ENCODE results near the gene CACNA2D3.

Gene CACNA2D3

GRCh38 chr3:55036883-55037577 is 914.7 kb downstream of the CACNA2D3 start:
- H3K4ac ChIP-seq (ENCODE audit: low read length) = no peak overlapping the region
- H2BK15ac ChIP-seq (ENCODE audit: low read length) = no peak overlapping the region
- H3K27me3 ChIP-seq (ENCODE audit: control insufficient read depth in 3 of 3, insufficient read depth in 3 of 3, low read depth in 1 of 3, low read length in 3 of 3) = no peaks in the 10 kb centered on the region
- H4K8ac ChIP-seq (ENCODE audit: low read depth, low read length) = no peak overlapping the region
- no peak overlapping the region for H2BK5ac ChIP-seq (ENCODE audit: low read length)
- H3K4me3 ChIP-seq (ENCODE audit: low read length in 2 of 2) = no peak overlapping the region
- peak overlapping the region; percentile 24 for H2AFZ ChIP-seq (ENCODE audit: low read length)
- H3K23ac ChIP-seq (ENCODE audit: low read depth, low read length, poor library complexity) = no peak overlapping the region
- H3K36me3 ChIP-seq (replicated peaks in 1 of 2; ENCODE audit: control insufficient read depth in 2 of 2, insufficient read depth in 2 of 2, low read length in 2 of 2) = no peaks in the 10 kb centered on the region
- H3K27ac ChIP-seq (replicated peaks; ENCODE audit: low read length) = no peak overlapping the region
- H4K91ac ChIP-seq (ENCODE audit: low read depth, low read length, poor library complexity) = no peak overlapping the region
- no peak overlapping the region for H3K14ac ChIP-seq (ENCODE audit: low read length)
- no peaks in the 10 kb centered on the region for H3K4me1 ChIP-seq (ENCODE audit: control insufficient read depth in 2 of 2, insufficient read depth in 1 of 2, low read depth in 1 of 2, low read length in 2 of 2)
- H2BK12ac ChIP-seq (ENCODE audit: low read length) = no peak overlapping the region
- WGBS, 2 donors (ENCODE audit: extremely low coverage in 2 of 2, insufficient read length in 2 of 2, insufficient replicate concordance in 1 of 2) = no CpG with 5 or more reads among the region's 5 CpGs
- no peaks in the 10 kb centered on the region for H3K79me1 ChIP-seq (ENCODE audit: low read depth, low read length)
- no peak overlapping the region for H3K9ac ChIP-seq (ENCODE audit: low read depth, low read length, poor library complexity)
- no peak for DNase-seq (ENCODE audit: low spot score)
- no peak overlapping the region for H2AK5ac ChIP-seq (ENCODE audit: low read depth, low read length)
- no peak overlapping the region for H3K4me2 ChIP-seq (ENCODE audit: insufficient read depth, low read length, poor library complexity, severe bottlenecking)
- H3K18ac ChIP-seq (ENCODE audit: low read length) = no peak overlapping the region
- no peak overlapping the region for H2BK120ac ChIP-seq (ENCODE audit: low read depth, low read length)
- H3K9me3 ChIP-seq (replicated peaks in 1 of 2; ENCODE audit: control insufficient read depth in 2 of 2, insufficient read depth in 1 of 2, low read depth in 1 of 2, low read length in 2 of 2) = no peaks in the 10 kb centered on the region

GRCh38 chr3:55042591-55042990 is 920.2 kb downstream of the CACNA2D3 start:
- Histone ChIP-seq H3K27me3 (ENCODE audit: control insufficient read depth in 3 of 3, insufficient read depth in 3 of 3, low read depth in 1 of 3, low read length in 3 of 3) (no peaks in the 10 kb centered on the region), H3K23ac (ENCODE audit: low read depth, low read length, poor library complexity) (no peak overlapping the region), H3K4me1 (ENCODE audit: control insufficient read depth in 2 of 2, insufficient read depth in 1 of 2, low read depth in 1 of 2, low read length in 2 of 2) (no peaks in the 10 kb centered on the region), H3K18ac (ENCODE audit: low read length) (no peak overlapping the region), H2AK5ac (ENCODE audit: low read depth, low read length) (no peak overlapping the region), H2BK120ac (ENCODE audit: low read depth, low read length) (no peak overlapping the region), H4K8ac (ENCODE audit: low read depth, low read length) (no peak overlapping the region), H3K4me2 (ENCODE audit: insufficient read depth, low read length, poor library complexity, severe bottlenecking) (no peak overlapping the region), H3K36me3 (replicated peaks in 1 of 2; ENCODE audit: control insufficient read depth in 2 of 2, insufficient read depth in 2 of 2, low read length in 2 of 2) (no peaks in the 10 kb centered on the region), H3K9ac (ENCODE audit: low read depth, low read length, poor library complexity) (no peak overlapping the region), H2BK5ac (ENCODE audit: low read length) (no peak overlapping the region), H3K79me1 (ENCODE audit: low read depth, low read length) (no peaks in the 10 kb centered on the region), H3K14ac (ENCODE audit: low read length) (no peak overlapping the region), H2AFZ (ENCODE audit: low read length) (no peak overlapping the region), H4K91ac (ENCODE audit: low read depth, low read length, poor library complexity) (no peak overlapping the region), H3K4ac (ENCODE audit: low read length) (no peak overlapping the region), H3K4me3 (ENCODE audit: low read length in 2 of 2) (no peak overlapping the region), H3K9me3 (replicated peaks in 1 of 2; ENCODE audit: control insufficient read depth in 2 of 2, insufficient read depth in 1 of 2, low read depth in 1 of 2, low read length in 2 of 2) (no peaks in the 10 kb centered on the region), H2BK15ac (ENCODE audit: low read length) (no peak overlapping the region), H3K27ac (replicated peaks; ENCODE audit: low read length) (no peak overlapping the region), H2BK12ac (ENCODE audit: low read length) (no peak overlapping the region)
- no peak for DNase-seq (ENCODE audit: low spot score)
- WGBS, 2 donors (ENCODE audit: extremely low coverage in 2 of 2, insufficient read length in 2 of 2, insufficient replicate concordance in 1 of 2) = no CpG with 5 or more reads among the region's 2 CpGs

- Histone ChIP-seq H3K23ac (ENCODE audit: low read depth, low read length, poor library complexity) (no peak overlapping the region), H3K4me3 (ENCODE audit: low read length in 2 of 2) (no peak overlapping the region), H4K8ac (ENCODE audit: low read depth, low read length) (no peak overlapping the region), H2AK5ac (ENCODE audit: low read depth, low read length) (no peak overlapping the region), H3K9me3 (replicated peaks in 1 of 2; ENCODE audit: control insufficient read depth in 2 of 2, insufficient read depth in 1 of 2, low read depth in 1 of 2, low read length in 2 of 2) (no peaks in the 10 kb centered on the region), H2AFZ (ENCODE audit: low read length) (no peak overlapping the region), H3K4ac (ENCODE audit: low read length) (no peak overlapping the region), H3K9ac (ENCODE audit: low read depth, low read length, poor library complexity) (no peak overlapping the region), H2BK15ac (ENCODE audit: low read length) (no peak overlapping the region), H3K27ac (replicated peaks; ENCODE audit: low read length) (no peak overlapping the region), H3K18ac (ENCODE audit: low read length) (no peak overlapping the region), H3K36me3 (replicated peaks in 1 of 2; ENCODE audit: control insufficient read depth in 2 of 2, insufficient read depth in 2 of 2, low read length in 2 of 2) (no peaks in the 10 kb centered on the region), H2BK12ac (ENCODE audit: low read length) (no peak overlapping the region), H2BK5ac (ENCODE audit: low read length) (no peak overlapping the region), H4K91ac (ENCODE audit: low read depth, low read length, poor library complexity) (no peak overlapping the region), H3K79me1 (ENCODE audit: low read depth, low read length) (no peaks in the 10 kb centered on the region), H3K14ac (ENCODE audit: low read length) (no peak overlapping the region), H3K4me1 (ENCODE audit: control insufficient read depth in 2 of 2, insufficient read depth in 1 of 2, low read depth in 1 of 2, low read length in 2 of 2) (no peaks in the 10 kb centered on the region), H3K4me2 (ENCODE audit: insufficient read depth, low read length, poor library complexity, severe bottlenecking) (no peak overlapping the region), H3K27me3 (ENCODE audit: control insufficient read depth in 3 of 3, insufficient read depth in 3 of 3, low read depth in 1 of 3, low read length in 3 of 3) (no peaks in the 10 kb centered on the region), H2BK120ac (ENCODE audit: low read depth, low read length) (no peak overlapping the region)
- no peak for DNase-seq (ENCODE audit: low spot score)
- no CpG with 5 or more reads among the region's 1 CpG for WGBS, 2 donors (ENCODE audit: extremely low coverage in 2 of 2, insufficient read length in 2 of 2, insufficient replicate concordance in 1 of 2)
Measured at GRCh38 chr3:55044486-55044885, 922.1 kb downstream of the CACNA2D3 start.

- no peak overlapping the region for H2AK5ac ChIP-seq (ENCODE audit: low read depth, low read length)
- peaks cover 0 to 1% of the 10 kb centered on the region in 2 donors for H3K4me1 ChIP-seq (ENCODE audit: control insufficient read depth in 2 of 2, insufficient read depth in 1 of 2, low read depth in 1 of 2, low read length in 2 of 2)
- H3K9ac ChIP-seq (ENCODE audit: low read depth, low read length, poor library complexity) = no peak overlapping the region
- no peak overlapping the region for H2BK15ac ChIP-seq (ENCODE audit: low read length)
- peaks cover 0 to 5% of the 10 kb centered on the region in 2 donors for H3K9me3 ChIP-seq (replicated peaks in 1 of 2; ENCODE audit: control insufficient read depth in 2 of 2, insufficient read depth in 1 of 2, low read depth in 1 of 2, low read length in 2 of 2)
- H4K8ac ChIP-seq (ENCODE audit: low read depth, low read length) = no peak overlapping the region
- no peaks in the 10 kb centered on the region for H3K36me3 ChIP-seq (replicated peaks in 1 of 2; ENCODE audit: control insufficient read depth in 2 of 2, insufficient read depth in 2 of 2, low read length in 2 of 2)
- H3K14ac ChIP-seq (ENCODE audit: low read length) = no peak overlapping the region
- H3K23ac ChIP-seq (ENCODE audit: low read depth, low read length, poor library complexity) = no peak overlapping the region
- H3K4ac ChIP-seq (ENCODE audit: low read length) = no peak overlapping the region
- no peak for DNase-seq (ENCODE audit: low spot score)
- no peak overlapping the region for H4K91ac ChIP-seq (ENCODE audit: low read depth, low read length, poor library complexity)
- no CpG with 5 or more reads among the region's 5 CpGs for WGBS, 2 donors (ENCODE audit: extremely low coverage in 2 of 2, insufficient read length in 2 of 2, insufficient replicate concordance in 1 of 2)
- H3K27me3 ChIP-seq (ENCODE audit: control insufficient read depth in 3 of 3, insufficient read depth in 3 of 3, low read depth in 1 of 3, low read length in 3 of 3) = no peaks in the 10 kb centered on the region
- no peak overlapping the region for H3K4me2 ChIP-seq (ENCODE audit: insufficient read depth, low read length, poor library complexity, severe bottlenecking)
- H2AFZ ChIP-seq (ENCODE audit: low read length) = no peak overlapping the region
- no peak overlapping the region for H2BK12ac ChIP-seq (ENCODE audit: low read length)
- H2BK120ac ChIP-seq (ENCODE audit: low read depth, low read length) = no peak overlapping the region
- no peak overlapping the region for H3K18ac ChIP-seq (ENCODE audit: low read length)
- H3K27ac ChIP-seq (replicated peaks; ENCODE audit: low read length) = no peak overlapping the region
- H3K4me3 ChIP-seq (ENCODE audit: low read length in 2 of 2) = no peak overlapping the region
- no peaks in the 10 kb centered on the region for H3K79me1 ChIP-seq (ENCODE audit: low read depth, low read length)
- no peak overlapping the region for H2BK5ac ChIP-seq (ENCODE audit: low read length)
Measured at GRCh38 chr3:55059027-55059629, 936.8 kb downstream of the CACNA2D3 start.

All from neuronal stem cell (in vitro differentiated cells).